MCF 10A (cell line): ENCODE measurements around the gene GNB3. TPM values are rescaled to one million over a fixed set of nuclear protein-coding genes. Genes with fewer than 3 reads are reported as not detected.
"Not testable (repeated sequence)": the region's sequence is repeated elsewhere in the genome, so short reads cannot be mapped to it uniquely, and the experiment has no call there.

Experiments
- BruUV-seq: library from RNA; stranded (reverse); fragments of 400-500 nt; replicated peaks from 2 replicates; lab custom pipeline; 2021; lab: Mats Ljungman, UMichigan
- CTCF ChIA-PET: fragments of 300-600 bp; sonication (Branson Sonifier 250); formaldehyde crosslinking; extraction: SDS; loops from one replicate; lab custom pipeline; 2021; ENCODE audit warnings: antibody characterized with exemption, inconsistent platforms; lab: Yijun Ruan, JAX
- POLR2A ChIA-PET: fragments of 300-600, 350-650 bp; sonication (Branson Sonifier 250); formaldehyde crosslinking; extraction: SDS; loops from one replicate; lab custom pipeline; 2020; ENCODE audit warnings: antibody characterized with exemption, inconsistent platforms; lab: Yijun Ruan, JAX
- DNase-seq: peaks from one replicate; pipeline ENCODE4 v3.0.0-alpha.2; 2018; ENCODE audit not compliant: unreplicated experiment
- H3K27ac Mint-ChIP-seq: one replicate; pipeline ENCODE4 v1.8.0; 2022; ENCODE audit warnings: mild to moderate bottlenecking, low read depth, mixed read lengths; ENCODE audit not compliant: unreplicated experiment
- H3K27me3 Mint-ChIP-seq: one replicate; pipeline ENCODE4 v1.8.0; 2022; ENCODE audit warnings: mixed read lengths; ENCODE audit not compliant: insufficient read depth, unreplicated experiment
- H3K36me3 Mint-ChIP-seq: one replicate; pipeline ENCODE4 v1.8.0; 2022; ENCODE audit warnings: mild to moderate bottlenecking, moderate library complexity, mixed read lengths; ENCODE audit not compliant: insufficient read depth, unreplicated experiment
- H3K4me1 Mint-ChIP-seq: one replicate; pipeline ENCODE4 v1.8.0; 2022; ENCODE audit warnings: mixed read lengths; ENCODE audit not compliant: insufficient read depth, unreplicated experiment
- H3K4me3 Mint-ChIP-seq: one replicate; pipeline ENCODE4 v1.8.0; 2022; ENCODE audit warnings: mild to moderate bottlenecking, moderate library complexity, mixed read lengths; ENCODE audit not compliant: unreplicated experiment
- H3K9me3 Mint-ChIP-seq: one replicate; pipeline ENCODE4 v1.8.0; 2022; ENCODE audit warnings: mixed read lengths; ENCODE audit not compliant: unreplicated experiment
- CTCF ChIP-seq: fragments of 200-600 bp; IDR thresholded peaks from one replicate; pipeline ENCODE4 v1.8.0; 2022; ENCODE audit warnings: antibody characterized with exemption, mild to moderate bottlenecking; ENCODE audit not compliant: unreplicated experiment
- intact Hi-C: fragments of 100-400 bp; cut with micrococcal nuclease; formaldehyde crosslinking; loops from 2 replicates; pipeline ENCODE4 v1.14.1; 2022
- total RNA-seq: library from RNA; stranded (reverse); gene quantifications from 2 replicates; pipeline ENCODE4 v1.2.3, GENCODE V29; 2022

Gene GNB3
- total RNA-seq, 1 experiment from 2014 or later, result not detected

- Mint-ChIP-seq H3K36me3 (peaks cover 37% of the 10 kb centered on the region), H3K27ac (peak overlapping the region; percentile 77), H3K9me3 (no peaks in the 10 kb centered on the region), H3K27me3 (no peaks in the 10 kb centered on the region), H3K4me1 (peaks cover 29% of the 10 kb centered on the region), H3K4me3 (peak overlapping the region; percentile 91)
- TF ChIP-seq CTCF, result no peak
- ChIA-PET POLR2A (interaction anchor here (0.6 to 7.7 kb wide), 8 partner anchors 12 to 147 kb away, joined by 3 to 81 read pairs (median 26); partner anchors contain the start of genes C12orf57, CDCA3, COPS7A and LRRC23), CTCF (interaction anchor here (0.6 to 7.7 kb wide), 25 partner anchors 11 to 240 kb away, joined by 3 to 64 read pairs (median 5); partner anchors contain the start of genes C12orf57, CDCA3, MLF2 and RNU7-1)
- intact Hi-C loops, result no loop called here
- BruUV-seq, result no TSS peak
- peak; percentile 77 for DNase-seq
Observed at GRCh38 chr12:6871052-6871957, 30.6 kb downstream of the GNB3 start.

GRCh38 chr12:6872073-6873048 is 31.6 kb downstream of the GNB3 start:
- peak overlapping the region; percentile 77 for H3K27ac Mint-ChIP-seq
- DNase-seq, result peak; percentile 79
- TF ChIP-seq CTCF, result peak; percentile 85
- peak overlapping the region; percentile 91 for H3K4me3 Mint-ChIP-seq
- H3K9me3 Mint-ChIP-seq, result no peaks in the 10 kb centered on the region
- peaks cover 24% of the 10 kb centered on the region for H3K4me1 Mint-ChIP-seq
- peaks cover 37% of the 10 kb centered on the region for H3K36me3 Mint-ChIP-seq
- TSS peak; percentile 50 for BruUV-seq
- ChIA-PET CTCF (interaction anchor here (0.6 to 7.7 kb wide), 43 partner anchors 9 to 824 kb away, joined by 3 to 64 read pairs (median 5); partner anchors contain the start of genes C12orf57, C1S, CDCA3 and MLF2), POLR2A (interaction anchor here (0.5 to 7.7 kb wide), 35 partner anchors 9 to 535 kb away, joined by 3 to 81 read pairs (median 4); partner anchors contain the start of genes C12orf57, CDCA3, COPS7A and LRRC23)
- no peaks in the 10 kb centered on the region for H3K27me3 Mint-ChIP-seq
- intact Hi-C loops, result no loop called here

- Mint-ChIP-seq H3K9me3 (no peaks in the 10 kb centered on the region), H3K4me1 (peaks cover 24% of the 10 kb centered on the region)
Observed at GRCh38 chr12:6873094-6874014, 32.6 kb downstream of the GNB3 start, which contains the start of gene SPSB2. Gene SPSB2 (minus strand): TSS chr12:6873303. CDS start chr12:6872901, 402 bp downstream.

GRCh38 chr12:6874015-6874368 is 33.3 kb downstream of the GNB3 start:
- Mint-ChIP-seq H3K4me1 (peaks cover 20% of the 10 kb centered on the region), H3K36me3 (peaks cover 27% of the 10 kb centered on the region), H3K4me3 (peak overlapping the region; percentile 91)
- H3K27ac Mint-ChIP-seq, H3K27me3 Mint-ChIP-seq, intact Hi-C loops, BruUV-seq, H3K9me3 Mint-ChIP-seq, DNase-seq: not testable (repeated sequence)
- POLR2A ChIA-PET, result interaction anchor here (0.6 to 7.7 kb wide), 7 partner anchors 17 to 121 kb away, joined by 3 to 81 read pairs (median 14); partner anchors contain the start of genes C12orf57, CDCA3, LRRC23 and RNU7-1
- CTCF ChIA-PET, result interaction anchor here (0.6 to 7.7 kb wide), 8 partner anchors 8 to 789 kb away, joined by 3 to 64 read pairs (median 4); no protein-coding TSS in a partner anchor

More at GRCh38 chr12:6873094-6874014, 32.6 kb downstream of the GNB3 start, which contains the start of gene SPSB2:
- ChIA-PET POLR2A (interaction anchor here (0.5 to 7.7 kb wide), 37 partner anchors 8 to 536 kb away, joined by 3 to 81 read pairs (median 4); partner anchors contain the start of genes C12orf57, CDCA3, COPS7A and GPR162), CTCF (interaction anchor here (0.6 to 7.7 kb wide), 40 partner anchors 8 to 789 kb away, joined by 3 to 64 read pairs (median 5); partner anchors contain the start of genes C12orf57, C1S, CDCA3 and MLF2)
- Mint-ChIP-seq H3K27me3 (no peaks in the 10 kb centered on the region), H3K4me3 (peak within 1 kb of the TSS; percentile 91), H3K36me3 (peaks cover 31% of the 10 kb centered on the region), H3K27ac (peak within 1 kb of the TSS; percentile 77)
- intact Hi-C loops, result no loop called here
- no peak for TF ChIP-seq CTCF
- no TSS peak for BruUV-seq
- DNase-seq, result peak; percentile 93

GRCh38 chr12:6879824-6880223 is 39.1 kb downstream of the GNB3 start:
- intact Hi-C loops, H3K36me3 Mint-ChIP-seq: not testable (repeated sequence)

More at GRCh38 chr12:6879824-6880223, 39.1 kb downstream of the GNB3 start:
- not testable (repeated sequence) for H3K4me3 Mint-ChIP-seq, DNase-seq, H3K9me3 Mint-ChIP-seq, H3K27ac Mint-ChIP-seq, BruUV-seq, H3K27me3 Mint-ChIP-seq, H3K4me1 Mint-ChIP-seq
- ChIA-PET CTCF (interaction anchor here (0.6 to 4.0 kb wide), 6 partner anchors 10 to 127 kb away, joined by 3 to 24 read pairs (median 4); partner anchors contain the start of gene MLF2), POLR2A (interaction anchor here (1.8 kb wide), 1 partner anchor 11 kb away, joined by 6 read pairs; no protein-coding TSS in a partner anchor)
